Eye (tissue), 1 donor: ENCODE results near the gene RPH3AL.
A peak's percentile ranks its signal among the peaks of the same experiment; 100 is the strongest.
"Not testable (repeated sequence)": the region's sequence is repeated elsewhere in the genome, so short reads cannot be mapped to it uniquely, and the experiment has no call there.

Experiments used
- DNase-seq: peaks from one replicate; pipeline ENCODE4 v3.0.0-alpha.2; 2015

RPH3AL gene

GRCh38 chr17:216625-217024 is 136.0 kb downstream of the RPH3AL start:
- no peak for DNase-seq

GRCh38 chr17:215563-216478 is 136.8 kb downstream of the RPH3AL start:
- DNase-seq, result not testable (repeated sequence)

GRCh38 chr17:214881-215331 is 137.7 kb downstream of the RPH3AL start:
- no peak for DNase-seq

- no peak for DNase-seq
Observed at GRCh38 chr17:213286-214105, 139.1 kb downstream of the RPH3AL start.

- DNase-seq, result no peak
Observed at GRCh38 chr17:210402-210801, 142.2 kb downstream of the RPH3AL start.

- no peak for DNase-seq
Observed at GRCh38 chr17:208429-208828, 144.2 kb downstream of the RPH3AL start.

- DNase-seq, result no peak
Observed at GRCh38 chr17:207775-208174, 144.8 kb downstream of the RPH3AL start.

GRCh38 chr17:206941-207560 is 145.6 kb downstream of the RPH3AL start:
- DNase-seq, result no peak

GRCh38 chr17:206484-206883 is 146.1 kb downstream of the RPH3AL start:
- DNase-seq, result not testable (repeated sequence)

GRCh38 chr17:205817-206216 is 146.8 kb downstream of the RPH3AL start:
- DNase-seq, result no peak

- DNase-seq, result peak; percentile 52
Observed at GRCh38 chr17:205148-205669, 147.4 kb downstream of the RPH3AL start.

- DNase-seq, result peak; percentile 41
Observed at GRCh38 chr17:204427-205147, 148.0 kb downstream of the RPH3AL start.

- DNase-seq, result no peak
Observed at GRCh38 chr17:202501-202951, 150.1 kb downstream of the RPH3AL start.

GRCh38 chr17:201736-202135 is 150.9 kb downstream of the RPH3AL start:
- DNase-seq, result not testable (repeated sequence)

- not testable (repeated sequence) for DNase-seq
Observed at GRCh38 chr17:201257-201656, 151.3 kb downstream of the RPH3AL start.

- peak; percentile 32 for DNase-seq
Observed at GRCh38 chr17:200586-200985, 152.0 kb downstream of the RPH3AL start.

- DNase-seq, result peak; percentile 28
Observed at GRCh38 chr17:199806-200545, 152.6 kb downstream of the RPH3AL start.

- DNase-seq, result peak; percentile 61
Observed at GRCh38 chr17:199191-199604, 153.4 kb downstream of the RPH3AL start.

- DNase-seq, result not testable (repeated sequence)
Observed at GRCh38 chr17:198225-198624, 154.4 kb downstream of the RPH3AL start.

- DNase-seq, result no peak
Observed at GRCh38 chr17:197352-197751, 155.3 kb downstream of the RPH3AL start.
